Activated naive CD8-positive, alpha-beta T cell (primary cell): ENCODE results near the gene SMIM21.

ENCODE experiments used
- H3K27ac Mint-ChIP-seq: one replicate; pipeline ENCODE4 v1.8.0; 2021; ENCODE audit warnings: mixed read lengths
- H3K27me3 Mint-ChIP-seq: one replicate; pipeline ENCODE4 v1.8.0; 2021; ENCODE audit warnings: mixed read lengths
- H3K36me3 Mint-ChIP-seq: one replicate; pipeline ENCODE4 v1.8.0; 2021; ENCODE audit warnings: mixed read lengths
- H3K4me1 Mint-ChIP-seq: one replicate; pipeline ENCODE4 v1.8.0; 2021; ENCODE audit warnings: low read depth, mixed read lengths
- H3K4me3 Mint-ChIP-seq: one replicate; pipeline ENCODE4 v1.8.0; 2021; ENCODE audit warnings: mild to moderate bottlenecking, mixed read lengths
- H3K9me3 Mint-ChIP-seq: one replicate; pipeline ENCODE4 v1.8.0; 2021; ENCODE audit warnings: low read depth, mixed read lengths

Gene SMIM21

DNA sequence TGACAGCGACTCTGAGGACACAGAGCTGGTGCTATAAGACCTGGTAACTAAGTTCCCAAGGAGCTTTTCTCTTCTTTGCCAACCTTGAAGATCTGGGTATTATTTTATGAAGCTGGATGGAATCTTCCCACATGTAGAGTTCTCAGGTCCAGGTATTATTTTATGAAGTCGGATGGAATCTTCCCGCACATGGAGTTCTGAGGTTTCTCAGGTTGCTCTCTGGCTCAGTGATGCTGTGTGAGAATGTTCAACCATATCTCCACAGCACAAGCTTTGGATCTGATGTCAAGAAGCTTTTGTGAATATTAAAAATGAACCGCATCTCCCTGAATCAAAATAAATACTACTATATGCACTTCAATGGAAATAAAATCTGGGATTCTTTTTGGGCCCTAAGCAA lies at the start of gene SMIM21:
TSS of gene SMIM21 (minus strand) at position 101 of the 400 bp plus-strand sequence. CDS start 140 bp downstream, outside the sequence.
- H3K36me3 Mint-ChIP-seq, result no peaks in the 10 kb centered on the region
- no peaks in the 10 kb centered on the region for H3K4me1 Mint-ChIP-seq
- H3K27ac Mint-ChIP-seq, result no peak within 1 kb of the TSS
- no peaks in the 10 kb centered on the region for H3K9me3 Mint-ChIP-seq
- H3K4me3 Mint-ChIP-seq, result no peak within 1 kb of the TSS
- H3K27me3 Mint-ChIP-seq, result peaks cover 8% of the 10 kb centered on the region

- Mint-ChIP-seq H3K27ac (no peak overlapping the region), H3K27me3 (peaks cover 3% of the 10 kb centered on the region), H3K36me3 (no peaks in the 10 kb centered on the region)
Observed at GRCh38 chr18:75475228-75475627, 47.7 kb upstream of the SMIM21 start.

DNA sequence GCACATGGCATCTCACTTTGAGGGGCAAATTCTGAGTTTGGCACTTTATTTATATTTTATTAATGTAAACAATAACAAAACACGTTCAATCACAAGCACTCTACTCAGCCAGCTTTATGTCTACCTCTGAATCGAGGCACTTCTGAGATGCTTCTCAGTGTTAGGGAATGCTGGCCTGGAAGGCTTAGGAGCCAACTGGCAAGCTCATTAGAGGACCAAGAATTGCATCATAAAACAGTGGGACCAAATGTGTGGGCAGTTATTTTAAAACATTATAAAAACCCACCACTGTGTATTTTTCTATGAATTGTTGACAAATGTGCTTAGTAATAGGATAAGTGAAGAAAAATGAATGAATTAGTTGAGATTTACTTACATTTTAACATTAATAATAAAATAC lies 46.8 kb upstream of the SMIM21 start:
- no peak overlapping the region for H3K27ac Mint-ChIP-seq

More at GRCh38 chr18:75475228-75475627, 47.7 kb upstream of the SMIM21 start:
- Mint-ChIP-seq H3K4me3 (no peak overlapping the region), H3K4me1 (no peaks in the 10 kb centered on the region), H3K9me3 (no peaks in the 10 kb centered on the region)

DNA sequence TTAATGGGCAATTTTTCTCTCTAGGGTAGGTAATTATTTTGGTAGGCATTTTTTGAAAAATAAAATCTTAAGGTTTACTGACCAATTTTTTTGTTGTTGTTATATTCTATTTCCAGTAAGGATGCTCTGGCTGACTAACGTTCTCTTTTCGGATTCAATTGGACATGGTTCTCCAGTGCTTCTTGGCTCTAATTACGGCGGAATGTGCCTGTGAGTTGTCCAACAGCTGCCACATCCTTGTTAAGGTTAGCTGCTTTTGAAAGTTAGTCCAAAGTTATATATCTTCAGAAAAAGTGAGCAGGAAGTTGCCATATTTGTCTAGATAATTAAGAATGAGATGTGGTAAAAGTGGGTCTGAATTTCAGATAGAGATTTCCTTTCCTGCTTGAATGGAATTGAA lies 45.8 kb upstream of the SMIM21 start:
- no peaks in the 10 kb centered on the region for H3K36me3 Mint-ChIP-seq
- H3K9me3 Mint-ChIP-seq, result no peaks in the 10 kb centered on the region
- no peak overlapping the region for H3K27ac Mint-ChIP-seq
- H3K27me3 Mint-ChIP-seq, result peaks cover 3% of the 10 kb centered on the region
- H3K4me1 Mint-ChIP-seq, result no peaks in the 10 kb centered on the region
- H3K4me3 Mint-ChIP-seq, result no peak overlapping the region

More for the DNA sequence above, 46.8 kb upstream of the SMIM21 start:
- Mint-ChIP-seq H3K4me1 (no peaks in the 10 kb centered on the region), H3K27me3 (peaks cover 3% of the 10 kb centered on the region), H3K9me3 (no peaks in the 10 kb centered on the region), H3K36me3 (no peaks in the 10 kb centered on the region), H3K4me3 (no peak overlapping the region)

GRCh38 chr18:75472906-75473305 lies 45.4 kb upstream of the SMIM21 start:
- Mint-ChIP-seq H3K4me1 (no peaks in the 10 kb centered on the region), H3K4me3 (no peak overlapping the region), H3K27ac (no peak overlapping the region), H3K36me3 (no peaks in the 10 kb centered on the region), H3K27me3 (peaks cover 3% of the 10 kb centered on the region), H3K9me3 (no peaks in the 10 kb centered on the region)

GRCh38 chr18:75472396-75472795 lies 44.9 kb upstream of the SMIM21 start:
- peaks cover 3% of the 10 kb centered on the region for H3K27me3 Mint-ChIP-seq
- no peaks in the 10 kb centered on the region for H3K9me3 Mint-ChIP-seq
- no peak overlapping the region for H3K27ac Mint-ChIP-seq
- H3K4me1 Mint-ChIP-seq, result no peaks in the 10 kb centered on the region
- no peak overlapping the region for H3K4me3 Mint-ChIP-seq
- H3K36me3 Mint-ChIP-seq, result no peaks in the 10 kb centered on the region

GRCh38 chr18:75471850-75472249 lies 44.3 kb upstream of the SMIM21 start:
- H3K4me1 Mint-ChIP-seq, result no peaks in the 10 kb centered on the region
- H3K4me3 Mint-ChIP-seq, result no peak overlapping the region
- peaks cover 3% of the 10 kb centered on the region for H3K27me3 Mint-ChIP-seq
- H3K36me3 Mint-ChIP-seq, result no peaks in the 10 kb centered on the region
- H3K9me3 Mint-ChIP-seq, result no peaks in the 10 kb centered on the region
- no peak overlapping the region for H3K27ac Mint-ChIP-seq

DNA sequence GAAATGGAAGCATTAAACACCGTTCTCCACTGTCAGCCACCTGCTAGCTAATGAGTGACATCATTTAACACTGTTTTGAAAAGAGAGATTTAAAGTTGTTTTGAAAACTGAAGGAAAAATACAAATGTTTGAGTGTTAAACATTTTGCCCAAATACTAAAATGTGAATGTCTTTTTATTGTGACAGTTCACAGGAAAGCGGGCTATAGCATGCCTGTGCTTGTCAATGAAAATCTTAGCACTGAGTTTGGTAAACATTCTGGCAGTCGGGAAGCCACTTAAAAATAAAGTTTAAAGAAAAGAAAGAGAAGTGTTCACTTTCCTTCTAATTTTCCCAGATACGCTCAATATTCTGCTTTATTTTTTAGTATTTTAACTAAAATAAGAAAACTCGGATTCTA lies 40.3 kb upstream of the SMIM21 start:
- Mint-ChIP-seq H3K36me3 (no peaks in the 10 kb centered on the region), H3K27me3 (peaks cover 3% of the 10 kb centered on the region), H3K9me3 (no peaks in the 10 kb centered on the region), H3K4me3 (no peak overlapping the region), H3K4me1 (no peaks in the 10 kb centered on the region), H3K27ac (no peak overlapping the region)

- H3K9me3 Mint-ChIP-seq, result no peaks in the 10 kb centered on the region
- no peak overlapping the region for H3K27ac Mint-ChIP-seq
- peaks cover 3% of the 10 kb centered on the region for H3K27me3 Mint-ChIP-seq
- no peaks in the 10 kb centered on the region for H3K4me1 Mint-ChIP-seq
- no peak overlapping the region for H3K4me3 Mint-ChIP-seq
- no peaks in the 10 kb centered on the region for H3K36me3 Mint-ChIP-seq
Observed at GRCh38 chr18:75467281-75467795, 39.8 kb upstream of the SMIM21 start.

DNA sequence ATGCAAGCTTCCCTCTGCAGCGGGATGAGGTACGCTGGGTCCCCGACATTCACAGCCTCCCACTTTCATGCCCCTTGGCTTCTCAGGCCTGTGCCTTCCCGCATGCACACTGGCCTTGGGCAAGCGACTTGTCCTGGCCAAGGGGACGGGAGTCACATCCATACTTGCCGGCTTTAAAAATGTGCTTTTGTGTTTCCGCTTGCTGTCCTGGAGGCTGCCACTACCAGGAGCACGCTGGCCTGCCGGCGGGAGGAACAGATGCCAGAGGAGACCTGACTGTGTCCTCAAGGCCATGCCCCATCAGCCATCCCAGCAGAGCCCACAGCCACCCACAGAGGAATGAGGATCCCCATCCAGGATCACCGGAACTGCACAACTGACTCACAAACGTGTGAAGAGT lies 36.9 kb upstream of the SMIM21 start:
- Mint-ChIP-seq H3K4me1 (no peaks in the 10 kb centered on the region), H3K9me3 (peaks cover under 1% of the 10 kb centered on the region), H3K27me3 (no peaks in the 10 kb centered on the region), H3K4me3 (no peak overlapping the region), H3K36me3 (no peaks in the 10 kb centered on the region), H3K27ac (no peak overlapping the region)

DNA sequence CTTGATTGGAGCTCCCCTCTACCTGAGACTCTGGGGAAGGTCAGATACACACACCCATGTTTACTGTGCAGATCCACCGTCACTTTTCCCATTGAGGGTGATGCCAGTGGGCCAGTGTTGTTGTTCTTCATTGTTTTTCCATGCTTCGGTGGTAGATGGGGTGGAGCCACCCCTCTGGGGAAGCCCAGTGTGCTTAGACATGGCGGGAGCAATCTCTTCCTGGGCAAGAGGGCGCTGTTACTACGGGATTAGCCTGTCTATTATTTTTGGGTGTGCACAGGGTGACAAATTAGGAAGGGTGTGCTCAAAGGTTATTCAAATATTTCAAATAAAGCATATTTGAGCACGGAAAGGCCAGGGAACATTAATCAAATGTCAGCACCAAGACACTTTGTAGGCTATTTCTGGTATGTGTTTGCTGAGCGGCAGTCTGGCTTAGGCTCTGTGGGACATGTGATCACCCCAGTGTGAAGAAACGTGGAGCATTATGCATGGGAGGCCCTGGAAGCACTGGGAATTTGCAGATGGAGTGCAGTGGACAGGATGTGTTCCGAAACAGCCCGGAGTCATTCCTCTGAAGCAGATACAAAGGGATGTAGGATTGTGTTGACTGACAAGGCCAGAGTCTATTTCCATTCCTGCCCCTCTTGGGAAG lies 34.8 kb upstream of the SMIM21 start:
- no peaks in the 10 kb centered on the region for H3K4me1 Mint-ChIP-seq
- no peak overlapping the region for H3K4me3 Mint-ChIP-seq
- no peak overlapping the region for H3K27ac Mint-ChIP-seq
- peaks cover 3% of the 10 kb centered on the region for H3K36me3 Mint-ChIP-seq
- peaks cover 11% of the 10 kb centered on the region for H3K9me3 Mint-ChIP-seq
- no peaks in the 10 kb centered on the region for H3K27me3 Mint-ChIP-seq

- Mint-ChIP-seq H3K4me1 (peaks cover 11% of the 10 kb centered on the region), H3K4me3 (peak overlapping the region; percentile 76), H3K27ac (no peak overlapping the region), H3K36me3 (peaks cover 3% of the 10 kb centered on the region), H3K27me3 (peaks cover 23% of the 10 kb centered on the region), H3K9me3 (peaks cover 11% of the 10 kb centered on the region)
Observed at GRCh38 chr18:75456199-75456631, 28.7 kb upstream of the SMIM21 start.

DNA sequence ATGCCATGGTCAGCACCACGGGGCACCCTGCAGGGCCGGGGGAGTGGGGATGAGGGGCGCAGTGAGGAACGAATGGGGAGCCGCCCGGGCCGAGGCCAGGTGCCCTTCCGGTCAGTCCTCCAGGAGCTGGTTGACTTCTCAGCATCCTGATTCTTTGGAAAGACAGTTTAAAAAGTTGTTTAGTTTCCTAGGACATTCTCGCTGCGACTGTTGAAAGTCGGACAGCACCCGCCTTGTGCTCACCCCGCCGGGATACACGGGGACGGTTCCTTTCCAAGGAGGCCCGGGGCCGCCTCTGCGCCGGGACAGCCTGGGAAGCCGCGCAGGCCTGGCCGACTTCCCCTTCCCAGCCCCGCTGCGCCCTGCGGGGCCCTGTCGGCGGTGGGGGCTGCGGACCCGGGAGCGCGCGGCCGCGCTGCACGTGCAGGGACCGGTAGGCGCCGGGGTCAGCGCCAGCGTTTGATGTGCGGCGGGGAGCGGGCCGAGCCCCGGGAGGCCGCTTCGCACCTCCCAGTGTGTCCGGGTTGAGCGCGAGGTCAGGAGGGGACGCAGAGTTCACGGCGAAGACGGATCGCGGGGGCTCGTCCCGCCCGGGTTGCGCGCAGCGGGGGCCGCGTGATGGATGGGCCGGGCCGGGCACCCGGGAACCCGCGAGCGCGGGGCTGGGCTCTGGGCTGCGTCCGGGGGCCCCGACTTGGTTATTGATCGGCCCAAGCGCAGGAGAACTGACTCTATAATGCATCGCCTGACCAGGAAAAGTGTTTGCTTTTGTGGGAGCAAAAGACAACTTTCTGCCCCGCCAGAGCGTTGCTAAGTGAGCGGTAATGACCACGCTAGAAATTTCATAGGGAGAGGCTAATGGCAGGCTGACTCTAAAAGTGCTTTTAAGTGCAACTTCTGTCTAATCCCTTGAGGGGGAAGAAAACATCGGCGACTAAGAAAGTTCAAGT lies 28.0 kb upstream of the SMIM21 start:
- H3K4me1 Mint-ChIP-seq, result peaks cover 11% of the 10 kb centered on the region
- H3K27ac Mint-ChIP-seq, result no peak overlapping the region
- H3K9me3 Mint-ChIP-seq, result peaks cover 11% of the 10 kb centered on the region
- H3K27me3 Mint-ChIP-seq, result peaks cover 23% of the 10 kb centered on the region
- H3K4me3 Mint-ChIP-seq, result peak overlapping the region; percentile 82
- H3K36me3 Mint-ChIP-seq, result peaks cover 3% of the 10 kb centered on the region

DNA sequence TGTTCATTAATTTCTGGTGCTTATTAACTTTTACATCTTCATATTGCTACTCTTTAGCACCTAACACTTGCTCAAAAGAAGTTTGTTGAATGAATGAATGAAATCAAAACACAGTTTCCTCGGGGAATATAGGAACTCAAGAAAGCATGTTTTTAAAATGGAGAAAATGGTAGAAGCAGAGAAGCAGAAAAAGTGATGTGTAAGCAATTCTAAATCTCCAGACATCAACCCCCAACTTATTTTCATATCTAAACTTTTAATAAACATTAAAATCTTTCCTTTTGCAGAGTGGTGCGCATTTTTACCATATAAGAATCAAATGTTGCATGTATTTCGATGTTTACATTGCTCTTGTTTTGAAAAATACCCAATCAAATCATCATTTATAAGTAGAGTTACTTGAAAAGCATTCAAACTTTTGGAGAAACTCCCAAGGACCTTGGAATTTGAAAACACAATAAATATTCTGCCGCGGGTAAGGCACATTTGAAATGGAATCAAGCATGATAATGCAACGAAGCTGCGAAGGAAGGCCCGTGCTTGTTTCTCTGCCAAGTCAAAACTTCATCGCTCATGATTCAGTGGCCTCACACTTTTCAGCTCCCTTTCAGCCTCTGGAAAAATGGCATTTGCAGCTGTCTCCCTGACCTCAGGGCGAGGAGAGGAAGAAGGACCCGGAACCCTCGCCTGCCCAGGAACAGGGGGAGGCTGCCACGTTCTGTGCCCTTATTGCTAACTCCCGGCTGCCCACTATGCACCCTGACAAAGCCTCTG lies 26.7 kb upstream of the SMIM21 start:
- Mint-ChIP-seq H3K4me3 (peak overlapping the region; percentile 82), H3K9me3 (peaks cover 10% of the 10 kb centered on the region), H3K27me3 (peaks cover 23% of the 10 kb centered on the region), H3K27ac (no peak overlapping the region), H3K36me3 (peaks cover 3% of the 10 kb centered on the region), H3K4me1 (peaks cover 11% of the 10 kb centered on the region)
